ENCODE data around the gene PDZD4.

DNA sequence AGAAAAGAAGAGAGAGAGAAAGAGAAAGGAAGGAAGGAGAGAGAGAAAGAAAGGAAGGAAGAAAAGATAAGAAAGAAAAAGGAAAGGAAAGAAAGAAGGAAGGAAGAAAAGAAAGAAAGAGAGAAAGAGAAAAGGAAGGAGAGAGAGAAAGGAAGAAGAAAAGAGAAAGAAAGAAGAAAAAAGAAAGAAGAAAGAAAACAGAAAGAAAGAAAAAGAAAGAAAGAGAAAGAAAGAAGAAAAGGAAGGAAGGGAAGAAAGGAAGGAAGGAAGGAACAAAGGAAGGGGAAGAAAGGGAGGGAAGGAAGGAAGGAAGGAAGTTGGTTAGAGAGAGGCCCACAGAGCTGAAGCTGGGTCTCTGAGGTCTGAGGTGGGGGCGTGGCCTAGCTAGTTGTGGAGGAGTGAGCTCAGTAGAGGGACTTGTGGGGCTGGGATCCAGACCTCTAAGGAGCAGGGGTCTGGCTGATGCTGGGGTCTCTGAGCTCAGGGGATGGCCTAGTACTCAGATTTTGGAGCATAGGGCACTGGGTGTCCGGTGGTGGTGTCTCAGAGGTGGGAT lies 27.1 kb upstream of the PDZD4 start:
- TF ChIP-seq EZH2phosphoT487 (IDR thresholded peaks at IDR 0.05; ENCODE audit: insufficient read depth, low read depth) (no peak), EZH2 (IDR thresholded peaks at IDR 0.05; ENCODE audit: insufficient read depth, poor library complexity, severe bottlenecking) (no peak)

Measured in GM23248 (cell line).